Measurements from ENCODE around the gene FANCL. TPM values are rescaled to one million over a fixed set of nuclear protein-coding genes. Genes with fewer than 3 reads are reported as not detected.

Gene FANCL
- total RNA-seq, 6 experiments from 2014 or later = 6.8 to 22.3 (median 15.3) TPM

DNA sequence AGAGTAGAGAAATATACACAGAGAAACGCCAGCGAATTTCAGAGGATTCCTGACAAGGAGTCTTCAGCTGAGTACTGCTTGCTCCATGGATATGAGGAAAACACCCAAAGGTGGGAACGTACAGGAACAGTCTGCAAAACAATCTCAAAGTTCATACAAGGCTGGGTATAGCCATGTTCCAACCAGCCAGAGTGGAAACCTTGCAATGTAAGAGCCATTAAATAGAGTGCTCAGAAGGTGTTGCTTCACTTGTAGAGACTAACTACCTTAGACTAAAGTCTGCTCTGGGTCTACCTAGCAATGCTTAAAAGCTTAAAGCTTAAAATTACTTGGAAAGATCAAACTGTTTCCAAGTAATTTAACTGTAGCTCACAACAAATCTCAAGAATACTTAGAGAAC, 6.0 kb downstream of the FANCL start:
- ATAC-seq = peak in 2 of 4 donors; percentile 24 to 31
- 89% methylated on average over 3 of the region's 3 CpGs for WGBS (ENCODE audit: insufficient coverage, low coverage, low lambda C conversion rate, missing lambda C conversion rate)

DNA sequence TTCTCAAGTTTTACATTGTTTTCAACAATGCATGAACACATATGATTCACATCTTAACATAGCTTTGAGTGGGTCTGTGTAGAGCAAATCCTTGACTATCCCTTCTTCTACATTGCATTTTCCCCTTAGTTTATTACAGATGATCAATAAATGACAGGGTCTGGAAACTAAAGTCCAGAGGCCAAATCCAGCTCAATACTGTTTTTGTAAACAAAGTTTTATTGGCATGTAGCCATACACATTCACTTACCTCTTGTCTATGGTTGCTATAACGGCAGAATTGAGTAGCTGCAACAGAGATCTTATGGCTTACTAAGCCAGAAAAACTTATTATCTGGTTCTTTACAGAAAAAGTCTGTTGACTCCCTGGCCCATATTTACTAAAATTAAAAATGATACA, 12.8 kb downstream of the FANCL start:
- no peak for TF ChIP-seq POLR2A (IDR thresholded peaks at IDR 0.05)
- TF ChIP-seq, protein P1, sequence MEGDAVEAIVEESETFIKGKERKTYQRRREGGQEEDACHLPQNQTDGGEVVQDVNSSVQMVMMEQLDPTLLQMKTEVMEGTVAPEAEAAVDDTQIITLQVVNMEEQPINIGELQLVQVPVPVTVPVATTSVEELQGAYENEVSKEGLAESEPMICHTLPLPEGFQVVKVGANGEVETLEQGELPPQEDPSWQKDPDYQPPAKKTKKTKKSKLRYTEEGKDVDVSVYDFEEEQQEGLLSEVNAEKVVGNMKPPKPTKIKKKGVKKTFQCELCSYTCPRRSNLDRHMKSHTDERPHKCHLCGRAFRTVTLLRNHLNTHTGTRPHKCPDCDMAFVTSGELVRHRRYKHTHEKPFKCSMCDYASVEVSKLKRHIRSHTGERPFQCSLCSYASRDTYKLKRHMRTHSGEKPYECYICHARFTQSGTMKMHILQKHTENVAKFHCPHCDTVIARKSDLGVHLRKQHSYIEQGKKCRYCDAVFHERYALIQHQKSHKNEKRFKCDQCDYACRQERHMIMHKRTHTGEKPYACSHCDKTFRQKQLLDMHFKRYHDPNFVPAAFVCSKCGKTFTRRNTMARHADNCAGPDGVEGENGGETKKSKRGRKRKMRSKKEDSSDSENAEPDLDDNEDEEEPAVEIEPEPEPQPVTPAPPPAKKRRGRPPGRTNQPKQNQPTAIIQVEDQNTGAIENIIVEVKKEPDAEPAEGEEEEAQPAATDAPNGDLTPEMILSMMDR (IDR thresholded peaks at IDR 0.05) = no peak
- intact Hi-C loops (cut with DNase I) = no loop called here

More for the DNA sequence above, 6.0 kb downstream of the FANCL start:
- no peak for TF ChIP-seq POLR2A (IDR thresholded peaks at IDR 0.05)
- TF ChIP-seq, protein P1 (IDR thresholded peaks at IDR 0.05) = no peak
- H3K27me3 ChIP-seq = no peaks in the 10 kb centered on the region
- no peak overlapping the region for H3K4me3 ChIP-seq
- H3K36me3 ChIP-seq = no peaks in the 10 kb centered on the region
- DNase-seq = no peak
- H3K9me3 ChIP-seq = no peaks in the 10 kb centered on the region
- no peak overlapping the region for H3K27ac ChIP-seq
- peaks cover 0 to 28% (median 9%) of the 10 kb centered on the region in 4 donors for H3K4me1 ChIP-seq
- intact Hi-C loops (cut with DNase I) = no loop called here

GRCh38 chr2:58227171-58227917, 13.8 kb downstream of the FANCL start:
- TF ChIP-seq, protein P1 (IDR thresholded peaks at IDR 0.05) = no peak
- H3K27ac ChIP-seq = no peak overlapping the region
- ATAC-seq (peak; percentile 28 to 82 (median 47)), DNase-seq (peak in 2 of 3 donors; percentile 38 to 48)
- WGBS (ENCODE audit: insufficient coverage, low coverage, low lambda C conversion rate, missing lambda C conversion rate) = 68% methylated on average over 10 of the region's 16 CpGs
- H3K27me3 ChIP-seq = no peaks in the 10 kb centered on the region
- peaks cover 0 to 12% (median 0%) of the 10 kb centered on the region in 4 donors for H3K4me1 ChIP-seq
- H3K9me3 ChIP-seq = no peaks in the 10 kb centered on the region
- no peak overlapping the region for H3K4me3 ChIP-seq
- H3K36me3 ChIP-seq = no peaks in the 10 kb centered on the region
- intact Hi-C loops (cut with DNase I) = no loop called here

More for the DNA sequence above, 12.8 kb downstream of the FANCL start:
- H3K4me3 ChIP-seq = no peak overlapping the region
- H3K27ac ChIP-seq = peak overlapping the region in 2 of 3 donors; percentile 12 to 15
- DNase-seq (no peak), ATAC-seq (peak; percentile 84 to 95 (median 88))
- peaks cover 0 to 12% (median 5%) of the 10 kb centered on the region in 4 donors for H3K4me1 ChIP-seq
- 29% methylated on average over 1 of the region's 1 CpG for WGBS (ENCODE audit: insufficient coverage, low coverage, low lambda C conversion rate, missing lambda C conversion rate)
- H3K36me3 ChIP-seq = no peaks in the 10 kb centered on the region
- no peaks in the 10 kb centered on the region for H3K27me3 ChIP-seq
- H3K9me3 ChIP-seq = no peaks in the 10 kb centered on the region

GRCh38 chr2:58221909-58222308, 19.2 kb downstream of the FANCL start:
- Histone ChIP-seq H3K4me3 (no peak overlapping the region), H3K27ac (no peak overlapping the region), H3K36me3 (no peaks in the 10 kb centered on the region), H3K9me3 (no peaks in the 10 kb centered on the region), H3K4me1 (no peaks in the 10 kb centered on the region), H3K27me3 (no peaks in the 10 kb centered on the region)
- ATAC-seq (no peak), DNase-seq (no peak)
- WGBS (ENCODE audit: insufficient coverage, low coverage, low lambda C conversion rate, missing lambda C conversion rate) = 69% methylated on average over 2 of the region's 2 CpGs
- intact Hi-C loops (cut with DNase I) = no loop called here
- TF ChIP-seq POLR2A (IDR thresholded peaks at IDR 0.05) = no peak
- TF ChIP-seq, protein P1 (IDR thresholded peaks at IDR 0.05) = no peak

Measured in right lobe of liver (tissue), 6 donors.